ENCODE measurements around the gene OLFML2A. TPM values are rescaled to one million over a fixed set of nuclear protein-coding genes. Genes with fewer than 3 reads are reported as not detected.
A peak's percentile ranks its signal among the peaks of the same experiment; 100 is the strongest.

OLFML2A gene
- polyA plus RNA-seq, 3 donors: 0.03 to 0.25 TPM; not detected in 1

- TF ChIP-seq, protein P1, sequence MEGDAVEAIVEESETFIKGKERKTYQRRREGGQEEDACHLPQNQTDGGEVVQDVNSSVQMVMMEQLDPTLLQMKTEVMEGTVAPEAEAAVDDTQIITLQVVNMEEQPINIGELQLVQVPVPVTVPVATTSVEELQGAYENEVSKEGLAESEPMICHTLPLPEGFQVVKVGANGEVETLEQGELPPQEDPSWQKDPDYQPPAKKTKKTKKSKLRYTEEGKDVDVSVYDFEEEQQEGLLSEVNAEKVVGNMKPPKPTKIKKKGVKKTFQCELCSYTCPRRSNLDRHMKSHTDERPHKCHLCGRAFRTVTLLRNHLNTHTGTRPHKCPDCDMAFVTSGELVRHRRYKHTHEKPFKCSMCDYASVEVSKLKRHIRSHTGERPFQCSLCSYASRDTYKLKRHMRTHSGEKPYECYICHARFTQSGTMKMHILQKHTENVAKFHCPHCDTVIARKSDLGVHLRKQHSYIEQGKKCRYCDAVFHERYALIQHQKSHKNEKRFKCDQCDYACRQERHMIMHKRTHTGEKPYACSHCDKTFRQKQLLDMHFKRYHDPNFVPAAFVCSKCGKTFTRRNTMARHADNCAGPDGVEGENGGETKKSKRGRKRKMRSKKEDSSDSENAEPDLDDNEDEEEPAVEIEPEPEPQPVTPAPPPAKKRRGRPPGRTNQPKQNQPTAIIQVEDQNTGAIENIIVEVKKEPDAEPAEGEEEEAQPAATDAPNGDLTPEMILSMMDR (IDR thresholded peaks at IDR 0.05): no peak
- Histone ChIP-seq H3K4me1 (ENCODE audit: control insufficient read depth in 1 of 2, insufficient read depth in 2 of 2, low read length in 2 of 2) (peaks cover 4 to 6% of the 10 kb centered on the region in 2 donors), H4K20me1 (ENCODE audit: insufficient read depth, low read length) (no peaks in the 10 kb centered on the region), H3K27ac (ENCODE audit: low read depth in 1 of 2, low read length in 2 of 2) (no peak overlapping the region), H3K36me3 (replicated peaks in 1 of 2; ENCODE audit: control insufficient read depth in 1 of 2, insufficient read depth in 2 of 2, low read length in 2 of 2) (no peaks in the 10 kb centered on the region), H3K27me3 (ENCODE audit: control insufficient read depth in 2 of 2, insufficient read depth in 2 of 2, low read length in 2 of 2) (no peaks in the 10 kb centered on the region), H3K4me2 (replicated peaks; ENCODE audit: extremely low read depth, low read length, poor library complexity, severe bottlenecking) (no peak overlapping the region), H3K79me2 (ENCODE audit: insufficient read depth, low read length) (no peaks in the 10 kb centered on the region), H2AFZ (ENCODE audit: insufficient read depth, low read depth, low read length, poor library complexity, severe bottlenecking) (no peak overlapping the region), H3K4me3 (replicated peaks in 1 of 3; ENCODE audit: low read depth in 2 of 3, low read length in 3 of 3) (no peak overlapping the region), H3K9ac (ENCODE audit: insufficient read depth, low read length, poor library complexity, severe bottlenecking) (no peak overlapping the region), H3K9me3 (replicated peaks in 1 of 2; ENCODE audit: control insufficient read depth in 1 of 2, insufficient read depth in 1 of 2, low read length in 2 of 2) (no peaks in the 10 kb centered on the region)
- Mint-ChIP-seq H3K9me3 (peaks cover 0 to 3% (median 0%) of the 10 kb centered on the region in 7 donors), H3K36me3 (no peaks in the 10 kb centered on the region), H3K4me1 (peaks cover 8% of the 10 kb centered on the region), H3K27me3 (ENCODE audit: low read depth in 3 of 3) (peaks cover 2 to 6% (median 2%) of the 10 kb centered on the region in 3 donors), H3K4me3 (no peak overlapping the region), H3K27ac (no peak overlapping the region)
- DNase-seq: no peak
- intact Hi-C loops (cut with micrococcal nuclease): no loop called here
- WGBS (ENCODE audit: insufficient coverage): 94% methylated on average over 3 of the region's 8 CpGs
Observed at GRCh38 chr9:124790301-124790700, 13.4 kb downstream of the OLFML2A start.

DNA sequence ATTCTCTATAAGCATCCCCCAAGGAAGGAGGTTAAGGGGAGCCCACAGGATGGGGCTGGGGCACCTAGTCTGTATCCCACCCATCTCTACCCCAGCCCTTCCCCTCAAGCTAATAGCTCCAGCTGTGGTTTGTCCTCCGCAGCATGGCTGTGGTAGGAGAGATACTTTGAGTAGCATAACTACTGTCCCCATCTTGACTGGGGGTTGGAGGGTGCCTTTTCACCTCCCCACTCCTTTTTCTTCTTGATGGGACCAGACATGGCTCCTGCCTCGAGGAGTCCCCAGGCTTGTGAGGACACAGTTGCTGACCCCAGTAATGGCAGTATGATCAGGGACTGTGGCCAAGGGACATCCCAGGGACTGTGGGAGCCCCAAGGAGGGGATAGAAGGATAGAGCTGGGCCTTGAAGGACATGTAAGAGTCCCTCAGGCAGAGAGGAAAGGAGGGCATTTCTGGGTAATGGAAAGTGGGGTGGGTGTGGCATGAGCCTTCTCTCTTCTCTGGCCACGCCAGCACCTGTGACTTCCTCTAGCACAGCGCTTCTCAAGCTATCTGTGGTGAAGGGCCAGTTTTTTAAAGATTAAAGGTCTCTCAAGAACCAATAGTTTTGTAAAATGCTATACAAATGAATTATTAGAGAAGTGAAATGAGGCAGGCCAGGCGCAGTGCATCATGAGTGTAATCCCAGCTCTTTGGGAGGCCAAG, 14.0 kb downstream of the OLFML2A start:
- intact Hi-C loops (cut with micrococcal nuclease): no loop called here
- Mint-ChIP-seq H3K27ac (peak overlapping the region in 1 of 7 donors; percentile 9), H3K4me3 (no peak overlapping the region), H3K36me3 (no peaks in the 10 kb centered on the region), H3K4me1 (peaks cover 8% of the 10 kb centered on the region), H3K9me3 (no peaks in the 10 kb centered on the region), H3K27me3 (ENCODE audit: low read depth in 3 of 3) (peaks cover 2 to 6% (median 2%) of the 10 kb centered on the region in 3 donors)
- no peak for DNase-seq
- TF ChIP-seq, protein P1 (IDR thresholded peaks at IDR 0.05): no peak
- Histone ChIP-seq H3K4me3 (replicated peaks in 1 of 3; ENCODE audit: low read depth in 2 of 3, low read length in 3 of 3) (no peak overlapping the region), H3K79me2 (ENCODE audit: insufficient read depth, low read length) (no peaks in the 10 kb centered on the region), H4K20me1 (ENCODE audit: insufficient read depth, low read length) (no peaks in the 10 kb centered on the region), H3K9ac (ENCODE audit: insufficient read depth, low read length, poor library complexity, severe bottlenecking) (no peak overlapping the region), H3K36me3 (replicated peaks in 1 of 2; ENCODE audit: control insufficient read depth in 1 of 2, insufficient read depth in 2 of 2, low read length in 2 of 2) (no peaks in the 10 kb centered on the region), H3K27me3 (ENCODE audit: control insufficient read depth in 2 of 2, insufficient read depth in 2 of 2, low read length in 2 of 2) (no peaks in the 10 kb centered on the region), H3K9me3 (replicated peaks in 1 of 2; ENCODE audit: control insufficient read depth in 1 of 2, insufficient read depth in 1 of 2, low read length in 2 of 2) (no peaks in the 10 kb centered on the region), H2AFZ (ENCODE audit: insufficient read depth, low read depth, low read length, poor library complexity, severe bottlenecking) (no peak overlapping the region), H3K4me1 (ENCODE audit: control insufficient read depth in 1 of 2, insufficient read depth in 2 of 2, low read length in 2 of 2) (peaks cover 4 to 5% of the 10 kb centered on the region in 2 donors), H3K27ac (ENCODE audit: low read depth in 1 of 2, low read length in 2 of 2) (no peak overlapping the region), H3K4me2 (replicated peaks; ENCODE audit: extremely low read depth, low read length, poor library complexity, severe bottlenecking) (no peak overlapping the region)
- WGBS (ENCODE audit: insufficient coverage): 83% methylated on average over 1 of the region's 5 CpGs
